Measurements from ENCODE around the gene NCAN.
A peak's percentile ranks its signal among the peaks of the same experiment; 100 is the strongest.
"Not testable (repeated sequence)": the region's sequence is repeated elsewhere in the genome, so short reads cannot be mapped to it uniquely, and the experiment has no call there.

NCAN gene

GRCh38 chr19:19217099-19217498 is 5.3 kb downstream of the NCAN start:
- DNase-seq (ENCODE audit: low read depth, low spot score): peak; percentile 49
- H3K4me3 ChIP-seq (ENCODE audit: low read length): no peak overlapping the region

GRCh38 chr19:19218911-19219310 is 7.2 kb downstream of the NCAN start:
- no peak for DNase-seq (ENCODE audit: low read depth, low spot score)

GRCh38 chr19:19221000-19221399 is 9.2 kb downstream of the NCAN start:
- not testable (repeated sequence) for H3K4me3 ChIP-seq (ENCODE audit: low read length); DNase-seq (ENCODE audit: low read depth, low spot score)

More at GRCh38 chr19:19218911-19219310, 7.2 kb downstream of the NCAN start:
- no peak overlapping the region for H3K4me3 ChIP-seq (ENCODE audit: low read length)

GRCh38 chr19:19223060-19223459 is 11.3 kb downstream of the NCAN start:
- no peak overlapping the region for H3K4me3 ChIP-seq (ENCODE audit: low read length)
- DNase-seq (ENCODE audit: low read depth, low spot score): no peak

- H3K4me3 ChIP-seq (ENCODE audit: low read length): no peak overlapping the region
- DNase-seq (ENCODE audit: low read depth, low spot score): no peak
Measured at GRCh38 chr19:19223636-19224035, 11.9 kb downstream of the NCAN start.

- DNase-seq (ENCODE audit: low read depth, low spot score): no peak
- no peak overlapping the region; the same call in 1 of the 2 replicates for H3K4me3 ChIP-seq (ENCODE audit: low read length)
Measured at GRCh38 chr19:19224150-19224851, 12.5 kb downstream of the NCAN start.

- peak; percentile 57 for DNase-seq (ENCODE audit: low read depth, low spot score)
- H3K4me3 ChIP-seq (ENCODE audit: low read length): peak overlapping the region; percentile 41
Measured at GRCh38 chr19:19224852-19225494, 13.2 kb downstream of the NCAN start.

GRCh38 chr19:19226204-19226603 is 14.4 kb downstream of the NCAN start:
- DNase-seq (ENCODE audit: low read depth, low spot score): no peak
- H3K4me3 ChIP-seq (ENCODE audit: low read length): no peak overlapping the region

GRCh38 chr19:19226663-19227062 is 14.9 kb downstream of the NCAN start:
- DNase-seq (ENCODE audit: low read depth, low spot score): no peak
- no peak overlapping the region for H3K4me3 ChIP-seq (ENCODE audit: low read length)

GRCh38 chr19:19227217-19227616 is 15.5 kb downstream of the NCAN start:
- H3K4me3 ChIP-seq (ENCODE audit: low read length): no peak overlapping the region
- DNase-seq (ENCODE audit: low read depth, low spot score): no peak

GRCh38 chr19:19229701-19230100 is 17.9 kb downstream of the NCAN start:
- DNase-seq (ENCODE audit: low read depth, low spot score): no peak
- no peak overlapping the region for H3K4me3 ChIP-seq (ENCODE audit: low read length)

GRCh38 chr19:19230999-19231398 is 19.2 kb downstream of the NCAN start:
- H3K4me3 ChIP-seq (ENCODE audit: low read length): no peak overlapping the region
- no peak for DNase-seq (ENCODE audit: low read depth, low spot score)

GRCh38 chr19:19232261-19232721 is 20.5 kb downstream of the NCAN start:
- DNase-seq (ENCODE audit: low read depth, low spot score): no peak
- H3K4me3 ChIP-seq (ENCODE audit: low read length): no peak overlapping the region

- DNase-seq (ENCODE audit: low read depth, low spot score): no peak
- H3K4me3 ChIP-seq (ENCODE audit: low read length): no peak overlapping the region
Measured at GRCh38 chr19:19234220-19234816, 22.6 kb downstream of the NCAN start.

GRCh38 chr19:19236173-19236572 is 24.4 kb downstream of the NCAN start:
- no peak overlapping the region for H3K4me3 ChIP-seq (ENCODE audit: low read length)
- no peak for DNase-seq (ENCODE audit: low read depth, low spot score)

GRCh38 chr19:19238126-19238894 is 26.6 kb downstream of the NCAN start:
- no peak overlapping the region for H3K4me3 ChIP-seq (ENCODE audit: low read length)
- DNase-seq (ENCODE audit: low read depth, low spot score): no peak

GRCh38 chr19:19239675-19240074 is 27.9 kb downstream of the NCAN start:
- H3K4me3 ChIP-seq (ENCODE audit: low read length): no peak overlapping the region
- no peak for DNase-seq (ENCODE audit: low read depth, low spot score)

- no peak for DNase-seq (ENCODE audit: low read depth, low spot score)
- no peak overlapping the region for H3K4me3 ChIP-seq (ENCODE audit: low read length)
Measured at GRCh38 chr19:19240476-19240875, 28.7 kb downstream of the NCAN start.

GRCh38 chr19:19250196-19250801 is 38.5 kb downstream of the NCAN start:
- H3K4me3 ChIP-seq (ENCODE audit: low read length): no peak overlapping the region
- no peak for DNase-seq (ENCODE audit: low read depth, low spot score)
